GM21528 (cell line): ENCODE measurements around the gene ST6GALNAC3.
"Not testable (repeated sequence)": the region's sequence is repeated elsewhere in the genome, so short reads cannot be mapped to it uniquely, and the experiment has no call there.

Experiments
- ATAC-seq: cut with Tn5 transposase; IDR thresholded peaks from one replicate; pipeline ENCODE4 v1.9.1; 2021; ENCODE audit warnings: mild to moderate bottlenecking, moderate library complexity; ENCODE audit not compliant: unreplicated experiment, low FRiP score

Gene ST6GALNAC3

GRCh38 chr1:76601465-76601864 lies 526.9 kb downstream of the ST6GALNAC3 start:
- ATAC-seq, result no peak

- ATAC-seq, result no peak
Measured at GRCh38 chr1:76607717-76608116, 533.2 kb downstream of the ST6GALNAC3 start.

- ATAC-seq, result no peak
Measured at GRCh38 chr1:76611770-76612445, 537.4 kb downstream of the ST6GALNAC3 start.

DNA sequence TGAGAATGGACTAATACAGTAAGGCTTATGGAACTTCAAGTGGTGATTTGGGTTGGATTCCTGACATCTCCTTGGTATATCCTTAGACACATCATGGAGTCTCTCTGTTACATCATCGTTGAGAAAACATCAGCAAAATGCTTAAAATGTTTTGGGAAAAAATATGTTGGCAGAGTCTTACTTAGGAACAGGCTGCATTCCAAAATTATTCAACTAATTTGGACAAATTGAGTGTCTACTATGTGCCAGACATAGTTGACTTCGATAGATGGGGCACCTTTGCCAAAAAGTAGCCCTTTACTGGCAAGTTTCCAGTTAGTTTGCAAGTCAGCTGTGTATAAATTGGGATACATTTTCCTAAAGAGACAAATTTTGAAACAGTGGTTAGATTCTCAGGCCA lies 539.3 kb downstream of the ST6GALNAC3 start:
- no peak for ATAC-seq

DNA sequence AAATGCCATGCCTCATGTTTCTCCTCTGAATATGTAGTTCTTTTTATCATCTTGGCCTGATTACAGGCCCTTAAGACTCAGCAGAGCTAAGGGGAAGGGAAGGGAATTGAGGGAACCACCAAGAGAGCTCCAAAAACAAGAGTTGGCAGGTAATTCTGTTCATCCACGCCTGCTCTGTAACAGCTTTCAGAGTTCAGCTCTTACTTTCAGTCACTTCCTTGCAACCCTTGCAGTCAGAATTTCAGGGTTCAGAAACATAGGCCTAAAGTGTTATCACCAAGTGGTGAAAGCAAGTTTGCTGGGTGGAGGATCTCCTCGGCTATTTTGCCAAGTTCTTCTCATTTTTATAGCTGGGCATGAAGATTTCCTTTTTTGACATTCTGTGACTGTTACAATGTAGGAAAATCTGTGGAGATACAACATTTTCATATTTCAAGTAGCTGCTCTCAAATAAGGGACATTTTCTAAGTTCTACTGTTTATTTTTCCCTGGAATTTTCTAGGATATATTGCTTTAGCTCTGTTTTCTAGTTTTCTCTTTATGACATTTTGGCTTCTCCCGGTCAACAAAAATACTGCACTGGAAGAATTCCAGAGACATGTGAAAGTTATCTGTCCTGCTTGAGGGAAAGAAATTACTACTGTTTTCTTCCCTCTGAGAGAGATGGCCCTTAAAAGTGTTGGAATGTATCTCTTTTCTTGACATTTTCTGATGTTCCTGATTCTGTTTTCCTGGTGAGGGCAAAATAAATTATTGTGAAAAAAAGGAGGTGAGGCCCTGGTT lies 540.9 kb downstream of the ST6GALNAC3 start:
- ATAC-seq, result no peak

DNA sequence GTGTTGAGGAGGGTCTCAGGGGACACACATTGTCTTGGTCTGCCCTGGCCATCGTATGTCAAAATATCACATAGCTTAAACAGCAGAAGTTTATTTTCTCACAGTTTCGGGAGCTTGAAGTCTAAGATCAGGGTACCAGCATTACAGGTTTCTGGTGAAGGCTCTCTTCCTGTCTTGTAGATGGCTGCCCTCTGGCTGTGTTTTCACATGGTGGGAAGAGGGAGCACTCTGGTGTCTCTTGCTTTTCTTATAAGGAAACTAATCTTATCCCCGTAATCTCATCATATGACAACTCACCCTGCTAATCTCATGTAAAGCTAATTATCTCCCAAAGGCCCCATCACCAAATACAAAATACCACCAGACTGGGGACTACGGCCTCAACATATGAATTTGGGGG lies 545.8 kb downstream of the ST6GALNAC3 start:
- no peak for ATAC-seq

- ATAC-seq, result no peak
Measured at GRCh38 chr1:76622774-76623528, 548.4 kb downstream of the ST6GALNAC3 start.

DNA sequence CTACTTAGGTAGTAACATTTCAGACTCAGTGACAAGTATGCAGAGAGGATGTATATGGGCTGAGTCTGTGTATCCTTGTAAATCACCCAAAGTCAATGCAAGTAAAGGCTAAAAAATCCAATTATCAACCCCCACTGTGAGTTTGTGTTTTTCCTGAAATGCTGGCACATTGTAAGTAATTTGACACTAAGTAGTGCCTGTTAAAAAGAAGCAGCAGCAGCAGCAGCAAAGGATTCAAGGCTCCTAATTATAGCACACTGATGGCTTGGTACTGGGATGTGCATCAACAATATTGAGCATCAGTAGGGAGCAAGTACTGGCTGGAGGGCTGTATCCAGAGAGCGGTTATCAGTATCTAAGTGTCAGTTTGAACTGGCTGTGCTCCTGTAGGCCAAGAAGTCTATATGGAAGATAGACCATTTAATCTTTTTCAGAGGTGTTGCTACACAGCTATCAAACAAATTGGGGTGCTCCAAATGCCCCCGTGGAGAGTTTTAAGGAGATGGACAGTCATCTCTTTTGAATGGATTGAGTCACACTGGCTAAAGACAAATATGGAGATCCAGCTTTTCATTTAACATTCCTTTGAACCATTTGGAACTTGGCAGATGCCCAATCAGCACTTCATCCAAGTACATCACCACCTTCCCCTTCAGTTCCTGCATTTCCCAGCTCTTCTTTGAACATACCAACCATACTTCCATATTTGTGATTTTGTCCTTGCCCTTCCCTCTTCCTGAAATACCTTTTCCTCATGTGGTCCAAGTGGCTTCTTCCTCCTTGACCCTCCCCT lies 551.5 kb downstream of the ST6GALNAC3 start:
- no peak for ATAC-seq

DNA sequence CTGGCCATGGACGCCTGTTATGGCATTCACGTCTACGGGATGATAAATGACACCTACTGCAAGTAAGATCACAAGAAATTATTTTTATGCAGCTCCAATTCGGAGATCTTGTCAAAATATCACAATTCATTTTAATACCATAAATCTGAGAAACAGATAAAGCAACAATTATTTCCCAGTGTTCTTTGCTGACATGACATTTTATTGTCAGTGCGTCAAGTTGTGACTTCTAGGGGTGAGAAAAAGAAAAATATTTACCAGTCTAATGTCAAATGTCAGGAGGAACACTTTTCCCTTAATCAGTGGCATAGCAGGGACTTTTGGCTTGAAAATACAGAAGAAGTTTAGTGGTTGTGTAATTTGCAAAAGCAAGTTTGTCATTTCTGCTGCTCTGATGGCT lies 553.0 kb downstream of the ST6GALNAC3 start:
- ATAC-seq, result no peak

- no peak for ATAC-seq
Measured at GRCh38 chr1:76627901-76628300, 553.4 kb downstream of the ST6GALNAC3 start.

GRCh38 chr1:76632136-76632535 lies 557.6 kb downstream of the ST6GALNAC3 start:
- ATAC-seq, result no peak

DNA sequence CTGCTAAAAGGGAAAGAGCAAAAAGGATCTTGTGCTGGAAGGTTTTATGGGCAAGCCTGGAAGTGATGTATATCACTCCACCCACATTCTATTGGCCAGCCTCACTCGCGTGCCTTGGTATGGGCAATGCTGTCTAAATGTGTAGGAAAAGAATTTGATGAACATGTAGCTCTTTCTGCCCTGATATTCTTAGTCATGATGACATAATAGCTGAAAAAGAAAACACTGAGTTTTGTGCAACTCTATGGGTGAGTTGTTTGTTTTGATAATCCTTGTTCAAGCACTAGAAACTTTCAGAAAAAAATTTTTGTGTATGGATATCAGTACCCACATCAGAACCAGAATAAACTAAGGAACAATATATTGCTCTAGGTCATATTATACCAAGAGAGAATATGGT lies 561.2 kb downstream of the ST6GALNAC3 start:
- no peak for ATAC-seq

GRCh38 chr1:76639181-76639580 lies 564.6 kb downstream of the ST6GALNAC3 start:
- ATAC-seq, result no peak

DNA sequence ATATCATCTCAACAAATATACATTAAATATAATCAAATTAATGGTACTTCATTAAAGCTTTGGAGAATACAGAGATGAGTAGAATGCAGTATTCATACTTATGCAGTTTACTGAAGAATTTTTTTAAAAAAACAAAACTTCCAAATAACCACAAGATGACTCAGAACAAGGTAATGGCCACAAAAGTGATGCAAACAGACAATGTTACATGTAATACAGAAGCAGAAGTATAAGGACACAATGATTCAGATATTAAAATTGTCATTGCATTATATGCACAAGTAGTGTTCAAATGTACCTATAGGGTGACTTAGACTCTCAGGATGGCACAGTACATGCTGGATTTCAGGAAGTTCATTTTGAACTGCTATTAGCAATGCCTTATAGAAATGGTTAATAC lies 565.5 kb downstream of the ST6GALNAC3 start:
- no peak for ATAC-seq

DNA sequence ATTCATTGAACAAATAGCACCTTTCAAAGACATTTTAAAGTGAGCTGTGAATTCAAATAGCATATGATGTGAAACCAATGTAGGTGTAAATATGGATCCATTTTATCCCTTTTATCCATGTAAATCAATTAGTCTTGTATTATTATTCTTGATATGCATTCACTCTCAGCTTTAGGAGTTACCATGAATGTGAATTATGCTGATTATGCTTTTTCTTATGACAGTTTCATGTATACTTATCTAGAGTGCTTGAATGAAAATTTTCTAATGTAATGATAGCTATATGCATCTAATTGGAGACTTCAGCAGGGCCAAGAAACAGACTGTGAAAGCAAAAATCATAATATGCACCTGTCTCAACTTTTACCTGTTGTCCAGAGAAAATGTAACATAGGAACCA lies 566.2 kb downstream of the ST6GALNAC3 start:
- no peak for ATAC-seq

DNA sequence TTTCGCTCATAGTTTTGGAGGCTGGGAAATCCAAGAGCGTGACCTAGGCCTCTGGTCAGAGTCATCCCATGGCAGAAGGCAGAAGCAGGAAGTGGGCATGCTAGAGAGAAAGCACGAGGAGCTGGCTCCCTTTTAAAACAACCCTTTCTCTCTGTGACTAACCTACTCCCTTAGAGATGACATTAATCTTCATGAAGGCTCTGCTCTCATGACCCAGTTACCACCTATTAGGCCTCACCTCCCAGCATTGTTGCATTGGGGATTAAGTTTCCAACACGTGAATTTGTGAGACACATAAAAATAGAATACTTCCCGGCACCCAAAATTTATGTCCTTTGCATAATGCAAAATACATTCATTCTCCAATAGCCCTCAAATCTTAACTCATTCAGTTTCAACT lies 569.6 kb downstream of the ST6GALNAC3 start:
- no peak for ATAC-seq

DNA sequence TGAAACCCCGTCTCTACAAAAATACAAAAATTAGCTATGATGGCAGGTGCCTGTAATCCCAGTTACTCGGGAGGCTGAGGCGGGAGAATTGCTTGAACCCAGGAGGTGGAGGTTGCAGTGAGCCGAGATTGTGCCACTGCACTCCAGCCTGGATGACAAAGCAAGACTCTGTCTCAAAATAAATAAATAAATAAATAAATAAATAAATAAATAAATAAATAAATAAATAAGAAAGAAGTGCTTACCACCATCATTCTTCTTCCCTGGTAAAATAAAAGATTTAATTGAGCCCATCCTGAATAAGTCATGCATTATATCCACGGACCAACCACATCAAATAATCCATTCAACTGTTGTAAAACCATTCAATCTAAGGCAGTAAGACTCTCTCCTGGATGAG lies 578.3 kb downstream of the ST6GALNAC3 start:
- ATAC-seq, result not testable (repeated sequence)

DNA sequence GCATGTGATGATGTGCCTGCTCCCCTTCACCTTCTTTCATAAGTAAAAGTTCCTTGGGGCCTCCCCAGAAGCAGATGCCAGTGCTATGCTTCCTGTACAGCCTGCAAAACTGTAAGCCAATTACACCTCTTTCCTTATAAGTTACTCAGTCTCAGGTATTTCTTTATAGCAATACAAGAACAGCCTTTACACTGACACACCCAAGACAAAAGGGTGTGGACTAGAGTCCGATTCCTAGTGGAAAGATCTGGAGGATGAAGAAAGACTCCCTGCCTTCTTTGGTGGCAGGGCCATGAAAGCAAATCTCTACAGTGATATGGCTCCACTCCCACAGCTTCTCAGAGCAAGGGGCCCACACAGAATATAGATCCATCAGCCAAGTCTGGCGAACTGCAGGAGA lies 583.1 kb downstream of the ST6GALNAC3 start:
- no peak for ATAC-seq

DNA sequence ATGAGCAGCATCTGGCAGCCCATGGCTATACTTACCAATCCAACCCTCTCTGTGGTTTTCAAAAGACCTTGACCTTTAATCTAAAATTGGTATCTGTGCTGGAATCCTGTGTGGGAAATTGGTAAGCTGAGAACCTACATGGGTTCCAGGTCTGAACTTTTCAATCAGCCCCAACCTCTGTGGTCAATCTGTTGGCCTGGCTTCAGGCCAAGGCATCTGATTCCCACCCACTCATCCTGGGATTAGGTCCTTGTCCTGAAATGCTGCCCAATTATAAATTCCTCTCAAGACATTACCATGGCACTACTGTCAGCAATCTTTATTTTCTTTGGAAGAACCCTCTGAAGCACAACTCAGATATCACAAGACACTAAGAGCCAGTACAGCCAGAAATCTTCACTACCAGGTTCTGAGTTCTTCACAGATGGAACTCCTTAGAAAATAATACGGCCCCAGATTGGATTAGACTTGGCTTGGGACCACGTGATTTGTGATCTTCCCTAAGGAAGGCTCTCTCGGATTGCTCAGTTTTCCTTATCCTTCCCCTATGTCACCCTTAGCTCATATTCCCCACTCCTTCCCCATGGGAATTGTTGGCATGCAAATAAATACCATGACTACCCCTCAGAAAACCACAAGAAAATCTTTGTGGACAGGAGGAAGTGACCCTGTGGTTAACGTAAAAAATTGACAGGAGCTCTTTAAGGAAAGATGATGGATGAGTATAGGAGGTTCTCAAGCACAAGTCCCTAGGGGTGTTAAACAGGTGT lies 584.8 kb downstream of the ST6GALNAC3 start:
- no peak for ATAC-seq

DNA sequence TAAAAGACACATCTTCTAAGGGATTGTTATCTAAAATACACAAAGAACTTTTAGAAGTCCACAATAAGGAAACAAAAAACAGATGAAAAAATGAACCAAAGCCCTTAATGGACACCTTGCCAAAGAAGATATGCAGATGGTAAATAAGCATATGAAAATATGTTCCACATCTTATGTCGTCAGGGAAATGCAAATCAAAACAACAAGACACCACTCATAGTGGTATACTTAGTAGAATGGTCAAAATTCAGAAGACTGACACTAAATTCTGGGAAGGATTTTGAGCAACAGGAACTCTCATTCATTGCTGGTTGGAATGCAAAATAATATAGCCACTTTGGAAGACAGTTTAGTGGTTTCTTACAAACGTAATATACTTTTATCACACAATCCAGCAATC lies 587.0 kb downstream of the ST6GALNAC3 start:
- no peak for ATAC-seq
